Measurements from ENCODE around the gene CTXN3.

CTXN3 gene

GRCh38 chr5:127696683-127697082, 47.8 kb downstream of the CTXN3 start:
- no peak for DNase-seq

GRCh38 chr5:127697894-127698600, 49.2 kb downstream of the CTXN3 start:
- DNase-seq = no peak

- DNase-seq = no peak
Observed at GRCh38 chr5:127699416-127699815, 50.5 kb downstream of the CTXN3 start.

DNA sequence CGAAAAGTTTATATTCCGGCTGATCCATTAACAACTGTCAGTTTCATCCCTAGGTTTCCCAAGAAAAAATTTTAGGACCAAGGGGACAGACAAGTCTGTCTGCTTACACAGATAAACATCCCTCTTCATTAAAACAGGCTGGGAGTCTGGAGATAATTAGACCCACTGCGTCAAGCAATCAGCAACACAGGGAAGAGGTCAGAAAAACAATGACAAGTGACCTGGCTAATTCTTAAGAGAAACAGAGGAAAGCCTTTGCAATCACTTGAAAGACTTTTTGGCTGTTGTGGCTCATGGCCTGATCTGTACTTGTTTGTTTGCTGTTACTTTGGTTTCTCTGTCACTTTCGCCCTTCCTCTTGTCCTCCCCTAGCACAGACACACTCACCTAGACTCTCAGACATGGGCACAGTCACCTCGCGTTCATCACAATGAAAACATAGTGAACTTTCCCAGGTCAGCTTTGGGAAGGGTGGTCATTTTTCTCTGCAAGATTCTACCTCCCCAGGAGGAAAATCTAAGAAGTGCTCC, 51.4 kb downstream of the CTXN3 start:
- DNase-seq = no peak

GRCh38 chr5:127702434-127702833, 53.6 kb downstream of the CTXN3 start:
- DNase-seq = no peak

- DNase-seq = peak in 1 of 58 donors; percentile 5
Observed at GRCh38 chr5:127702926-127703561, 54.2 kb downstream of the CTXN3 start, which contains the start of gene CCDC192. Gene CCDC192, plus strand, starts transcription at chr5:127703391. Its CDS starts 55 bp downstream, at chr5:127703446.

DNA sequence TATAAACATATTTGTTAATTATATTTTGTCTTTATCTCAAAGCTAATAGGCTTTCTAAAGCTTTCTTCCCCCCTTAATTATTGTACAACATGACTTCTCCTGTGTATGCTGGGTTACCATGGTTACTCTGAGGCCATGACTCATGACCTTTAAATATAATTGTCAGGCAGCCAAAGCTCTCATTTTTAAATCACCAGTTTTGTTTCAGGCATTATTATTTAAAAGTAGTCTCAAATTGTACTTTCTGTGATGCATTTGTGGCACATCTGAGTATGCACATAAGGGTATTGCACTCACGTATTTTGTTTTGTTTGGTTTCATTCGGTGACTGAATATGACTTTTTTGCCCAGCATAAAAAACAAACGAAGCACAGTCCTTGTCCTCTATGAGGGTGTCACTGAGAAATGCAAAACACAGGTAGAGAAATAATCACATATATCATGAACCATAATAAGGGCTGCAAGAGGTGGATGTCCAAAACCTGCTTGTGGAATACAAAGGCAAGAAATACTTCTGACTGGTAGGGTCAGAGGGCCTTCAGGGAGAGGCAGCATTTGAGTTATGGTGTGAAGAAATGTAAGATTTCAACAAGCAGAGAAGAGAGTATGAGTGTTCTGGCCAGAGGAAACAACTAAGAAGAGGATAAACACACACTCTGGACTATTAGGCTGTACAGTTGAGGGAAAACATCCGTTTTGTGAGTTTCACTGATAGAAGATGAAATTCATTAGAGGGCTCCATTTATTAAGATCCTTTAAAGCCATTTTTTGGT, 56.4 kb downstream of the CTXN3 start:
- no peak for DNase-seq

GRCh38 chr5:127706691-127707090, 57.8 kb downstream of the CTXN3 start:
- DNase-seq = no peak

GRCh38 chr5:127707209-127707608, 58.3 kb downstream of the CTXN3 start:
- DNase-seq = no peak

Measured in anterior cingulate cortex (tissue), 58 donors.